ENCODE data around the gene IQCM.
"Not testable (repeated sequence)": the region's sequence is repeated elsewhere in the genome, so short reads cannot be mapped to it uniquely, and the experiment has no call there.

IQCM gene

GRCh38 chr4:149552601-149553000 is 263.0 kb downstream of the IQCM start:
- DNase-seq = no peak

- DNase-seq = no peak
These were observed 265.7 kb downstream of the IQCM start for GRCh38 chr4:149549911-149550310.

DNA sequence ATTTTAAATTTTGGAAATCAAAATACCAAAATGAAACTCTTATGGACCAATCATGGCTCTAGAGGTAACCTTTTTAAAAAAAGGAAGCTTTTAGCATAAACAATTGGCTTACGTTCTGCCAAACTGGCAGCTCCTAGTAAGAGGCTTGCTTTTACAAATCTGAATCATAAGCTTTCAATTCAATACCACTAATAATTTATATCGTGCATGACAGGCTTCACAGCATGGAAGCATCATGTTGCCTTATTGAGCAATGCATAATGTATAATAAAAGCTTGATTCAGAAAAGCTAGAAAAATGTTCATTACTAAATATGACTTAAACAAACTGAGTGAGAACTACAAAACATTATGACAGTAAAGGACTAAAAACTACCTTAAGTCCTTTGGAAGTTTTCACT is 280.9 kb downstream of the IQCM start:
- no peak for DNase-seq

GRCh38 chr4:149531861-149532260 is 283.8 kb downstream of the IQCM start:
- no peak for DNase-seq

DNA sequence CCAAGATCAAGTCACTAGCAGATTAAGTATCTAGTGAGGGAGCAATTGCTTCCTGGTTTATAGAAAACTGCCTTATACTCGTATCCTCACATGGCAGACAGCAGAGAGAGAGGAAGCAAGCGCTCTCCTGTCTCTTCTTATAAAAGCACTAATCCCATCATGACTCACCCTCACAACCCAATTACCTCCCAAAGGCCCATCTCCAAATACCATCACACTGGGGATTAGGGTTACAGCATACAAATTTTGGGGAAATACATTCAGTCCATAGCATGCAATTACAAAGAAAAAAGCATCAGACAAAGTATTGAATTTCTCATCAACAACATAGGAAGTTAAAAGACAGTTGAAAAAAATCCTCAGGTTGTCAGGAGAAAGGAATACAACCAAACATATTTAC is 292.6 kb downstream of the IQCM start:
- DNase-seq = no peak

DNA sequence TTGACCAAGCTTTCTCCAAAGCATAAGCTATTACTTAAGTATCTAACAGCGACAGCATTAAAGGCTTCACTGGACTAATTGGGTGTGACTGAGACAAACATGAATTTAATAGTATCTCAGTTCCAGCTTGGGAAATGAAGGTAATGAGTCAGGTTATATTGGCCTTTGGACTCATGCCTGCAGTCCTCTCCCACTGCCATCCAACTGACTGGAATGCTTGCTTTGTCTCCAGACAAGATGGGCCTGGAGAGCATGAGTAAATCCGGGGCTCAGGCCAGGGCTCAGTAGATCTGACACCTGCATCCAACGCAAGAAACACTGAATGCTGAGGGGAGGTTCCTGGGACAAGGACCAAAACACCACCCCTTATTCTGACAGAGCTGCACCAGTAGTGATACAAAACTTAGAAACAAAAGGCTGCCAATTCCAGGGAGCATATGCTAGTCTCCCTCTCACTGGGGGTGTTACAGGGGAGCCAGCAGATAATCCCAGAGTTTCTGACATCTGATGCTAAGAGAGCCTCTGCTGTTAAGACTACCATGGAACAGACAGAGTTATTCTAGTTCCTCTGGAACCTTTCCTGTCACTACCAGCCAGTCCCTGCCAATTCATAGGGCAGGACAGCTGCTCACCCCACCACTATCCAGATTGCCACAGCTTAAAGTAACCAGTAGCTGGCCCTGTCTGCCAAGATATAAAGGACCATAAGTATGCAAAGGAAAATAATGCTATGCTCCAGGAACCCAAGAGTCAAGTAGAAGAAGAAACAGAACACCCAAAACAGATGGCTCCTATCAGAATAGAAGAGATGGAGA is 293.8 kb downstream of the IQCM start:
- DNase-seq = no peak

DNA sequence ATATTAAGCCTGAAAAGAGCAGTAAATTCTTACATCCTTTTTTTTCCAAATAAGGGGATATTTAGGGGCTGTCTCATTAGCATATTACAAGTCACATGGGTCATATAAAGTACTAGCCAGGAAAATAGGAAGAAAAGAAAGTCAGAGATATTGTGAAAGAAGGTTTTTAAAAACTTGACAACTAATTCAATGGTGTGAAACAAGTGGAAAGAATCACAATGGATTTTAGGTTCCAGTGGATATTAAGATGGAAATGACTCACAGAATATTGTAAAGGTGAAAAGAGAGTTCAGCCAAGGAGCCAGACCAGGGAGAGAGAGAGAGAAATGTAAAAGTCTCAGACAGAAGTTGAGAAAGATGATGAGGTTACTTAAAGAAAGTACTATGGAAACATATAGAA is 297.2 kb downstream of the IQCM start:
- no peak for DNase-seq

DNA sequence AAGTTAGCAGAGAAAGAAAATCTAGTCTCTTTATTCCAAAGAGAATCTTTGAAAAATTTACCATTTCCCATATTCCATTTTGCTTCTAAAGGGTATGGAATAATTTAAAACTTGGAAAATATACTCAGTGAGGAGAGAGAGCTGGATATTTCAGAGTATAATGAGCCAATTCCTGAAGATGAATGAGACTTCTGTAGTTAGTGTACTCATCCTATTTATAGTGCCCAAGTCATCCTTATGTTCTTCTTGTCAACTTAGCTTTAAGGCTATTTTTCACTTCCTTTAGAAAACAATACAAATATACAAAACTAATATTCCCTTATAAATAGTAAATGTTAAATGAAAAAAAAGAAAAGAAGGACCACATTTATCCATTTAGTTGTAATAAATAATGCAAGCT is 302.6 kb downstream of the IQCM start:
- no peak for DNase-seq

GRCh38 chr4:149512501-149512900 is 303.1 kb downstream of the IQCM start:
- no peak for DNase-seq

DNA sequence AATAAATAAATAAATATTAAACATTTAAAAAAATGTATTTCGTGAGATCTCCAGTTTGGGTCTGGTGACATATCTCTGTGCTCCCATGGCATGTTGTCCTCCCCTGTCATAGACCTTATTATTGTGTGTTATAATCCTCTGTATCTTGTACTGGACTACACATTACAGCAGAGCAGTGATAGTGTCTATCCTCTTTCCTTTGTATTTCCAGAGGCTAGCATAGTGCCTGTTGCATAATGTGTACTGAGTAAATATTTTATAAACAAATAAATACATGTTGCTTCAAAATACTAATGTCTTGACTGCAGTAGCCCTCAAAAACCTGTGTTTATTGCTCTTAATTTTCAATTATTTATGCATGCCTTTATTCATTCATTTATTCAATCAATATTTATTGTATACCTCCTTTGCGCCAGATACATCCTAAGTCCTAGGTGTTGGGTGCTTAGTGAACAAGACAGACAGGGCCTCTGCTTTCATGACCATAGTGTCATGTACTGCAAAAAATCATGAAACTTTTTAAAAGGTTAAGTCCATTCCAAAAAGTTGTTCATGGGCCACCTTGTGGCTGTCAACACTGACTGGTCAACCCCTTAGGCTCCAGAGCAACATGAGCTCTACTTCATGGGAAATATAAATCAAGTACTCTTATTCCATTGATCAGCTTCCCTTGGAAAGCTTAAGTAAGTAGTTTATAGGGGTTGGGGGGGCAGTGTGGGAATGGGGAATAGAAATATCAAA is 303.9 kb downstream of the IQCM start:
- no peak for DNase-seq

GRCh38 chr4:149507309-149507708 is 308.3 kb downstream of the IQCM start:
- DNase-seq = not testable (repeated sequence)

DNA sequence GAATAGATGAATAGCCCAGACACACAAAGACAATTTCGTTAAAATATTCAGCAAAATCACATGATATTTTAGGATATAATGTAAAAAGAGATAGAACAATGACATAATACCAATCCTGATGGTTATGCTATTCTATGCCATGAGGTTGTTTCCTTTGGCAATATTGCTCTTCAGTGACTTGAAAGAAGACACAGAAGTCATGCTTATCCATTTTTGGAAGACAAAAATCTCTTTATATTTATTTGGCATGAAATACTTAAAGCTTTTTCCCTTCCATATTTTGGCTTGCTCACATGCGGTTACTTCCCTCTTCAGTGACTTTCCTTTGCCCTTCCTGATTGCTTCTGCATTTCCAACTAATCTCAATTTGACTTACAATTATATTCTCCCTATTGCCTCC is 314.8 kb downstream of the IQCM start:
- DNase-seq = no peak

DNA sequence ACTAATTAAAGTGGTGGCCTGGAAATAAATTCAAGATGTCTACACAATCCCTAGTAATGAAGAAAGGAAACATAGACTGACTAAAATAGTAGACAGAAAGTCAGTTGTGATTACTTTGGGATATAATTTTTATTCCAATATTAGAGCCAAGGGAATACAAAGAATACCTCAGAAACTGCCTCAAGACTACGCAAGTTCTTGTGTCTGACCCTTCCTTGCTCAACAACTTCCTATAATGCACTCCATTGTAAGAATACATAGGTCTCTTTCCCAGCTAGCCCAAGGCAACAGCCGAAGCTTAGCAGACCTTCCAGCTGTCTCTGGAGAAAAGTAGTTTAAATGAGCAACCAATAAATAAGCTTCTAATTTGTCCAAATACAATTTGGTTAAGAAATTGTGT is 315.9 kb downstream of the IQCM start:
- no peak for DNase-seq

DNA sequence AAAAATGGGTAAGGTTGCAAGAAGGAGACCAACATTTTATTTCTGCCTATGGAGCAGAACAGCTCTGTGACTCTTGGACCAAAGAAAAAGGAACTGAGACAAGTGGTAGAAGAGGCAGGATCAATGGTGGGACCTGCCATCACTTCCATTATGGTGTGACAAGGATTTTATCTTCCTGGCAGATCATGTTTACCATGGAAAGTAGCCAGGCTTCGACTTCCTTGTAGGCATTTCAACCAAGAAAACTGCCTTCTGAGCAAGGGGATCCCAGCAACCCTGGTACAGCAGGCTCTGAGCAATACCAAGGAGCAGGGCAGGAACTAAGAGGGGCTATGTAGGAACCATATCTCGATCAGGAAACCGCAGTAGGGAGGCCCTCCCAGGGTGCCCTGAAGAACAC is 317.4 kb downstream of the IQCM start:
- no peak for DNase-seq

- DNase-seq = no peak
These were observed 322.2 kb downstream of the IQCM start for GRCh38 chr4:149493492-149493891.

DNA sequence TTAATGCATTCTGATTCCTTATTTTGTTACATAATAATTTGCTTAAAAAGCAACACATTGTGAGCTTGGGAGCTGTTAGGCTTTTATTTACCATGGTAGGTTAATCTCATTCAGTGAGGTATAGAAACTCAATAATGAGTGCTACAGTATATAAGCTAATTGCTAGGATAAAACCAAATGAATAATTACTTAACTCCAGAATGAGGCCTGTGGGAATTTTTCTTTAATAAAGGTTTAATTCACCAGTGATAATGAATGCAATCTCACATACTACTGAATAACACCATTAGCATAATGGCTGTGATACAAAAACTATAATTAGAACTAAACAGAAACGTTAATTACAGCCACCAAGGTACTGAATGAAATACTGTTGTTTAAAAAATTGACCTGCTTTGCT is 326.3 kb downstream of the IQCM start:
- no peak for DNase-seq

GRCh38 chr4:149486861-149487260 is 328.8 kb downstream of the IQCM start:
- DNase-seq = no peak

- not testable (repeated sequence) for DNase-seq
These were observed 347.0 kb downstream of the IQCM start for GRCh38 chr4:149468669-149469068.

GRCh38 chr4:149466446-149466845 is 349.2 kb downstream of the IQCM start:
- DNase-seq = no peak

- DNase-seq = no peak
These were observed 349.7 kb downstream of the IQCM start for GRCh38 chr4:149465955-149466354.

GRCh38 chr4:149443537-149443936 is 372.1 kb downstream of the IQCM start:
- DNase-seq = no peak

- no peak for DNase-seq
These were observed 374.3 kb downstream of the IQCM start for GRCh38 chr4:149441338-149441737.

- DNase-seq = no peak
These were observed 389.2 kb downstream of the IQCM start for GRCh38 chr4:149426461-149426860.

DNA sequence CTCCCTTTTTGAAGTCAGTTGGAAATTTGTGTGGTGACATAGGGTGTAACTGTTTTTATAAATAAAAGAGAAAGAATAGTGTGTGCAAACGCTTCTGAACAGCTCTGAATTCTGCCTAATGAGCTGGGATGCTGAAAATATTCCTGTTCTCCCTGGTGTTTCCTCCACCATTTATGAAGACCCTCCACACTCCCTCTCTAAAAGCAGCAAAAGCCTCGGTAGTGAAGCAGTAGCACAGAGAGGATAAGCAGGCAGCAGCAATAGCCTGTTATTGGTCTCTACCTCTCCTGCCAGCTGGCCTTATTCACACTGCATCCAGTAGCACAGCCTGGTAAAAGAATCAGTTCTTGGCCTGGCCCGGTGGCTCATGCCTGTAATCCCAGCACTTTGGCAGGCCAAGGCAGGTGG is 406.1 kb downstream of the IQCM start:
- DNase-seq = no peak

GRCh38 chr4:149409146-149409545 is 406.5 kb downstream of the IQCM start:
- no peak for DNase-seq
